Measurements from ENCODE around the gene DMAP1.

The DMAP1 gene

DNA sequence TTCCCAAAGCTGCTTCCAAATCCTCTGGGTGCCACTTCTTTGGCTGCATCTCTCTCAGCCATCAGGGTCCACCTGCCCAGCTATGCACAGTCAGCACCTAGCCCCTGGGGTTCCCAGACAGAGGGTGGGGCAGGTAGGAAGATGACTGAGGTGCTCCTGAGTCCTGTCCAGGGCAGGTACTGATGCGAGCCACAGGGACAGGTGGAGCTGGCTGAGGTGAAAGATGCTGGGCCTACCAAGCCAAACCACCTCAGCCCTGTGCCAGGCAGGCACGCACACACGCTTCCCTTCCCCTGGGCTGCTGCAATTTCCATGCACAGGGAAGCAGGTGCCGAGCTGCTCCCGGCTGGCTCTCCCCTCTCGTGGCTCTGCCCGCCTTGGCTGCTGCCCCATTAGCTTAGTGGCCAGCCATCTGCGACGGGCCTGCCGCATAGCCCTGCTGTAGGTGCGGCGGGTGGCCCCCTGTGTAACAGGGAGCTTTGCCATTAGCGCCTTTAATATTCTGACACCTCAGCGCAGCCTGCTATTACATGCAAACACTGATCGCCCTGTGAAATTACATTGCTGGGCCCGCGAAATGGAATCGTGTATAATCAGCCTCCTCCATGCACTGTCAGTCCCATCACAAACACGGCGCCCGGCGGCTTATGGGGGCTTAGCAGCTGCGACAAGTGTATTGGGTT lies 38.9 kb downstream of the DMAP1 start:
- DNase-seq (ENCODE audit: extremely low read depth in 1 of 2, low read depth in 1 of 2) = no peak

DNA sequence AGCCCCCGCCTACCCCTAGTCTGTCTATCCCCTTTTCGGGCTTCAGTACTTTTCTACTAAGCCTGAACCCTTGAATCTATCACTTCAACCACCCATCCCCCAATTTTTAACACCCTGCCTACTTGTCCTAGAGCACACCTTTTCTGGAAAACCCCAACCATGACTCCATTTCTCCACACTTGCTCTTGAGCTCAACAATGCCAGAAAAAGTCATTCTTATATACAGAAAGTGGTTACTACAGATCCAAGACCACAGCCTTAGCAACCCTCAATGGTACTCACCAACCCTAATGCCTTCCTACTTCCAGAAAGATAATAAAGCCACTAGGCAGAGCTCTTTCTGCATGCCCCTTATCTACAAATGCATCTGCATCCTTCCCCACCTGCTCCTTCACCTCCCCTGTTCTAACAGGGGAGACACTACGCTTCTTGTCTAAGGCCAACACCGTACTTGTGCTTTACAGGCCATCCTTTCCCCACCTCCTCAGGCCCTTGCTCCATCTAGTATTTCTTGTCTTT lies 41.2 kb downstream of the DMAP1 start:
- DNase-seq (ENCODE audit: extremely low read depth in 1 of 2, low read depth in 1 of 2) = no peak

- no peak for DNase-seq (ENCODE audit: extremely low read depth in 1 of 2, low read depth in 1 of 2)
Measured at GRCh38 chr1:44256762-44257554, 43.7 kb downstream of the DMAP1 start.

GRCh38 chr1:44259090-44259489 lies 45.8 kb downstream of the DMAP1 start:
- DNase-seq (ENCODE audit: extremely low read depth in 1 of 2, low read depth in 1 of 2) = no peak

DNA sequence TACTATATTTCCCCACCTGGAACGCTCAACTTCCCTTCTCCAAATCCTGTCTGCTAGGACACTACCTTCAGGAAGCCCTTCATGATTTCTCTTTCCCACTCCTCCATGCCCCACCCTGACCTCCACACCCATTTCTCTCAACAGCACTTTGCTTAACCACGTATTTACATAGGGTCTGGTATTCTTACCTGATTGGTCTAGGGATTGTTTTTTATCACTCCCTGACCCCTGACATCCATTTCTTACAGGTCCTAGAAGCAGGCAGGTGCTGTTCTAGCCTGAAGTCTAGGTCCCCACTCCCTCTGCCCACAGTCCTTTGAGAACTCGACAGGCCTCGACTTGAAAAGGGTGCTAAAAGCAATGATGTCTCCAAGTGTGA lies 47.5 kb downstream of the DMAP1 start:
- no peak for DNase-seq (ENCODE audit: extremely low read depth in 1 of 2, low read depth in 1 of 2)

GRCh38 chr1:44261171-44261817 lies 48.0 kb downstream of the DMAP1 start:
- no peak for DNase-seq (ENCODE audit: extremely low read depth in 1 of 2, low read depth in 1 of 2)

GRCh38 chr1:44261962-44262361 lies 48.7 kb downstream of the DMAP1 start:
- no peak for DNase-seq (ENCODE audit: extremely low read depth in 1 of 2, low read depth in 1 of 2)

DNA sequence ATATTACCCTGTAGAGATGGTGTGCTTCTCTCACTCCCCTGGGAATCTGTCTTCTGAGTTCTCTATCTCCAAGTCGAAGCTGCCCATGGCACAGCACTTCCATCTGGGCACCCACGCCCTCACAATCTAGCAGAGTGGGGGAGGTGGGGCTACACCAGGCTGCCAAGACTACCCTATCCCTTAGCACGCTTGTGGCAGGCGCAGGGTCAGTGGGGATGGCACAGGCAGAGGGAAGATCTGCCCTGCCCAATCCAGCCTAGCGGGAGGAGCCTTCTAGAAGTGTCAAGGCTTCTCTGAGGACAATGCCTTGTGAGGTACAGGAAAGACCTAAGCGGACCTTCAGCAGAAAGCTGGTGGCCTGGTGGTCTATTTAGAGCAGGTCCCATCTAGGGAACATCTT lies 49.1 kb downstream of the DMAP1 start:
- DNase-seq (ENCODE audit: extremely low read depth in 1 of 2, low read depth in 1 of 2) = no peak

DNA sequence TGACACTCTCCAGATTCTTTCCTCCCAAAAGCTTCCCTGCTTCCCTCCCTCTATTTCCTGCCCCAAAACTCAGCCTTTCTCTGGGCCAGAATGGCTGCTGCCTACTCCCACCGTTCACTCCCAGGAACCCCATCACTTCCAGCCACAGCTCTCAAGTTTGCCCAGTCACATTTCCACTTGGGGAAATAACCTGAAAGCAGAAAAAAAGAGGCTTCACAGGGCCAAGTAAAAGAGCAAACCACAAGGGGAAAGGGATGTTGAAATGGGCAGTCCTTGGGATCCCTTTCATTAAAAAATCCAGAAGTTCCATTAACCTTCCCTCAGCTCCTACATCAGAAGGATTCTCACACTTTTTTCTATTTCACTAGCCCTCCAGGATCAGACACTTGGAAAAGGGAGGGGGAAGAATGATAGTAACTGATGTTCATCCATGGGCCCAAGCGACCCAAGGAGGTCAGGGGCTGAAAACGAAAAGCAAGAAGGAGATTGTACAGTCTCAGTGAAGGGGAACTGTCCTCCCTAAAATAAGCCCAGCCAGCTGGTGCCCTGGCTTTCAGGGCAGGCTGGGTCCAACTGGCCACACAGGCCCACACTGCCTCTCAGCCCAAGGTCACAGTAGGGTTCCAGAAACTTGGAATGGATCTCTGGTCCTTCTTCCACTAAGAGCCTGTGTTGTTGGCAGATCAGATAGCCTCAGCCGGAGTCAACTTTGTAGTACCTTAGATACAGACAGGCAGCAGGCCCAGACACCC lies 49.7 kb downstream of the DMAP1 start:
- DNase-seq (ENCODE audit: extremely low read depth in 1 of 2, low read depth in 1 of 2) = no peak

- no peak for DNase-seq (ENCODE audit: extremely low read depth in 1 of 2, low read depth in 1 of 2)
Measured at GRCh38 chr1:44263568-44264450, 50.5 kb downstream of the DMAP1 start.

GRCh38 chr1:44264451-44264771 lies 51.1 kb downstream of the DMAP1 start:
- no peak for DNase-seq (ENCODE audit: extremely low read depth in 1 of 2, low read depth in 1 of 2)

DNA sequence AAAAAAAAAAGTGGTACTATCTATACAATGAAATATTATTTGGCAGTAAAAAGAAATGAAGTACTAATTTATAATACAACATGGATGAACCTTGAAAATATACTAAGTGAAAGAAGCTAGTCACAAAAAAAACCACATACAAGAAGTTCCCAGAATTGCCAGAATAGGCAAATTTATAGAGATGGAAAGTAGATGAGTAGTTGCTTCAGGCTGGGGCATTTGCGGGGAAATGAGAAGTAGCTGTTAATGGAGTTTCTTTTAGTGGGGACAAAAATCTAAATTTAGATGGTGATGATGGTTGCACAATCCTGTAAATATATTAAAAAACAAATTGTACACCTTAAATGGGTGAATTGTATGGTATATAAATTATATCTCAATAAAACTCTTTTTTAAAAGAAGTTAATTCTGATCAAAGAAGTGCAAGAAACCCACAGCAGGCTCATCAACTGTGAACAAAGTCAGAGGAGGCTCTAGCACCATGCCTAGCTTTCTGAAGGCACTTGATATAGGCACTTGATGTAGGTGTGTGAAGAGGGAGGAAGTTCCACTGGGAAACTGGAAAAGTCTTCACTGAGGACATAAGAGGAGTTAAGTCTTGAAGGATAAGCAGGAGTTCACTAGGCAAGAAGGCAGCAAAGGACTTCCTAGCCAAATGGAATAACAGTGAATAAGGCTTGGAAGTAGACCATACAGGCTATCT lies 52.5 kb downstream of the DMAP1 start:
- no peak for DNase-seq (ENCODE audit: extremely low read depth in 1 of 2, low read depth in 1 of 2)

DNA sequence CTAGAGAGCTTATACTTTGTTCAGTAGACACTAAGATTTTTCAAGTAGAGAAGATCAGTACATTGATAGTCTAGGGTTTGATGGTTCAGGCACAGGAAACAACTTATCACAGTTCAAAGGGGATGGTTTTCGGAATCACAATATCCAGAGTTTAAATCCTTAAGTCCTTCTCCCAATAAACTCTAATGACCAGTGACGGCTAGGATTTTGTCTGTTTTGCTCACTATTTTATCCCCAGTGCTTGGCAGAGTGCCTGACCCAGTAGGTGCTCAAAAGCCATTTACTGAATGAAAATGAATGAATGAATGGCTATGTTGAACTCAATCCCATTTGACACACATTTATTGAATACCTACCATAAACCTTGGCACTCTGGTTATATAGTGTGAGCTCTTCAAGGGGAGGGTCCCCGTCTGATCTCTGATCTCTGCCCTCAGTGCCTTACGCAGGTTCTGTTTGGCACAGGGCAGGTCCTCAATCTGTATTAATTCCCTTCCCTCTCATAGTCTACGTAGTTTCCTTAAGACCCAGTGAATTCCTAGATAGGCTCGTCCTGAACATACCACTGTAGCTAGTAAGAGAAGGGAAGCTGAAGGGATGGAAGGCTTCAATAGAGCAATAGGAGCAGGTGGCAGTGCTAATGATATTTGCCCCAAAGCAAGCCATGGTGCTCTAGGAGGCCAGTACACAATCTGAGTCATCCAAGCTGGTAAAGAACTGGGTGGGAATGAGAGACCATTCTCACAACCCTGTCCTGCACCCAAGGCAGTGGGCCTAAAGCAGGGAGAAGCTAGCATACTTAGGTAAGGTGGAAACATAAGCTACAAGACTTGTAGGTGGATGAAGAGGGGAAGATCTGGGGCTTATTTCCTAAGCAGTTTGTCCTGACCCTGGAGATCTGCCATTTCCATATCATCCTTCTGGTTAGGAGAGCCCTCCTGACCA lies 53.4 kb downstream of the DMAP1 start:
- DNase-seq (ENCODE audit: extremely low read depth in 1 of 2, low read depth in 1 of 2) = no peak

DNA sequence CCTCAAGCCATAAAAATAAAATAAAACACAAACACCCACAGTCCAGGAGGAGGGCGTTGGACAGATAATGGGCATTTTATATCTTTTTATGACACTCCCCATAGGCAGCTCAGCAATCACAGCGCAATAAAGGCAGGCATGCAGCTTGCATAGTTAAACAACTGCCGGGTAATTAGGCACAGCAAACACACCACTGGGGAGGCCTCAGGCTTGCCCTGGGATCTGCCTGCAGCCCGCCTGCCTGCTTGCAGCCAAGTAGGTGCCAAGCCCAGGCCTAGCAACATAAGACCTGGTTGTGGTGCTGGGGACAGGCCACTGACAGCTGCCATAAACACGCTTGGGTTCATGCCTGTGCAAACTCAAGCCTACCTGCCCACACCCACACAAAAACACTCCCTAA lies 54.2 kb downstream of the DMAP1 start:
- DNase-seq (ENCODE audit: extremely low read depth in 1 of 2, low read depth in 1 of 2) = no peak

- no peak for DNase-seq (ENCODE audit: extremely low read depth in 1 of 2, low read depth in 1 of 2)
Measured at GRCh38 chr1:44268054-44268453, 54.8 kb downstream of the DMAP1 start.
